NCI-H1048 (cell line): ENCODE data around the gene LRP1-AS.

Experiments used
- DNase-seq: peaks from one replicate; lab custom pipeline; 2025; lab: John Stamatoyannopoulos, UW

LRP1-AS gene

GRCh38 chr12:57180321-57180989 lies 33.0 kb upstream of the LRP1-AS start:
- no peak for DNase-seq

GRCh38 chr12:57179331-57180086 lies 32.1 kb upstream of the LRP1-AS start:
- DNase-seq, result no peak

- DNase-seq, result no peak
These were observed 30.8 kb upstream of the LRP1-AS start for GRCh38 chr12:57178213-57178612.

GRCh38 chr12:57177354-57177753 lies 29.9 kb upstream of the LRP1-AS start:
- DNase-seq, result no peak

- DNase-seq, result no peak
These were observed 29.4 kb upstream of the LRP1-AS start for GRCh38 chr12:57176846-57177245.

GRCh38 chr12:57176139-57176477 lies 28.7 kb upstream of the LRP1-AS start:
- DNase-seq, result no peak

- DNase-seq, result peak; percentile 46
These were observed 28.2 kb upstream of the LRP1-AS start for GRCh38 chr12:57175428-57176138.

- DNase-seq, result no peak
These were observed 26.3 kb upstream of the LRP1-AS start for GRCh38 chr12:57173683-57174082.

GRCh38 chr12:57173089-57173488 lies 25.7 kb upstream of the LRP1-AS start:
- no peak for DNase-seq

- DNase-seq, result no peak
These were observed 24.2 kb upstream of the LRP1-AS start for GRCh38 chr12:57171668-57172067.

- no peak for DNase-seq
These were observed 23.5 kb upstream of the LRP1-AS start for GRCh38 chr12:57170927-57171326.

- DNase-seq, result no peak
These were observed 23.0 kb upstream of the LRP1-AS start for GRCh38 chr12:57170408-57170807.

GRCh38 chr12:57169969-57170368 lies 22.6 kb upstream of the LRP1-AS start:
- DNase-seq, result no peak

GRCh38 chr12:57169046-57169795 lies 21.8 kb upstream of the LRP1-AS start:
- no peak for DNase-seq

- no peak for DNase-seq
These were observed 20.6 kb upstream of the LRP1-AS start for GRCh38 chr12:57168058-57168457.

- DNase-seq, result no peak
These were observed 19.6 kb upstream of the LRP1-AS start for GRCh38 chr12:57166971-57167371.

- no peak for DNase-seq
These were observed 18.3 kb upstream of the LRP1-AS start for GRCh38 chr12:57165741-57166140.

- no peak for DNase-seq
These were observed 17.7 kb upstream of the LRP1-AS start for GRCh38 chr12:57164966-57165625.

GRCh38 chr12:57164454-57164853 lies 17.0 kb upstream of the LRP1-AS start:
- DNase-seq, result no peak

GRCh38 chr12:57162553-57163125 lies 15.2 kb upstream of the LRP1-AS start:
- DNase-seq, result no peak

GRCh38 chr12:57161491-57161890 lies 14.1 kb upstream of the LRP1-AS start:
- no peak for DNase-seq

- DNase-seq, result no peak
These were observed 13.3 kb upstream of the LRP1-AS start for GRCh38 chr12:57160741-57161140.
